ENCODE data around the gene PHC2.

PHC2 gene

GRCh38 chr1:33331444-33332356 lies 99.2 kb downstream of the PHC2 start:
- no peak for DNase-seq (ENCODE audit: low spot score)

GRCh38 chr1:33330906-33331305 lies 100.0 kb downstream of the PHC2 start:
- DNase-seq (ENCODE audit: low spot score) = no peak

- DNase-seq (ENCODE audit: low spot score) = no peak
Measured at GRCh38 chr1:33330361-33330890, 100.5 kb downstream of the PHC2 start.

GRCh38 chr1:33329600-33330305 lies 101.1 kb downstream of the PHC2 start:
- DNase-seq (ENCODE audit: low spot score) = no peak

GRCh38 chr1:33328817-33329216 lies 102.1 kb downstream of the PHC2 start:
- no peak for DNase-seq (ENCODE audit: low spot score)

- DNase-seq (ENCODE audit: low spot score) = peak; percentile 15
Measured at GRCh38 chr1:33327587-33328325, 103.1 kb downstream of the PHC2 start.

- DNase-seq (ENCODE audit: low spot score) = no peak
Measured at GRCh38 chr1:33326785-33327184, 104.1 kb downstream of the PHC2 start.

GRCh38 chr1:33324677-33325575 lies 106.0 kb downstream of the PHC2 start:
- no peak for DNase-seq (ENCODE audit: low spot score)

GRCh38 chr1:33323663-33324477 lies 107.0 kb downstream of the PHC2 start:
- no peak for DNase-seq (ENCODE audit: low spot score)

- DNase-seq (ENCODE audit: low spot score) = no peak
Measured at GRCh38 chr1:33322870-33323585, 107.9 kb downstream of the PHC2 start.

- DNase-seq (ENCODE audit: low spot score) = no peak
Measured at GRCh38 chr1:33322109-33322508, 108.8 kb downstream of the PHC2 start.

GRCh38 chr1:33321178-33321577 lies 109.7 kb downstream of the PHC2 start:
- DNase-seq (ENCODE audit: low spot score) = no peak

GRCh38 chr1:33320619-33321165 lies 110.2 kb downstream of the PHC2 start, which contains the start of gene A3GALT2:
Gene A3GALT2, minus strand, starts transcription at chr1:33321098. Its CDS starts 0 bp downstream, at chr1:33321098.
- no peak for DNase-seq (ENCODE audit: low spot score)

GRCh38 chr1:33319949-33320618 lies 110.8 kb downstream of the PHC2 start:
- DNase-seq (ENCODE audit: low spot score) = no peak

GRCh38 chr1:33319186-33319948 lies 111.5 kb downstream of the PHC2 start:
- DNase-seq (ENCODE audit: low spot score) = no peak

GRCh38 chr1:33317946-33318345 lies 112.9 kb downstream of the PHC2 start:
- no peak for DNase-seq (ENCODE audit: low spot score)

- no peak for DNase-seq (ENCODE audit: low spot score)
Measured at GRCh38 chr1:33317354-33317753, 113.5 kb downstream of the PHC2 start.

- DNase-seq (ENCODE audit: low spot score) = no peak
Measured at GRCh38 chr1:33316601-33317000, 114.3 kb downstream of the PHC2 start.

Data from SW480 (cell line).